ENCODE results near the gene HNRNPU. TPM values are rescaled to one million over a fixed set of nuclear protein-coding genes. Genes with fewer than 3 reads are reported as not detected.
A peak's percentile ranks its signal among the peaks of the same experiment; 100 is the strongest.

Gene HNRNPU
- total and polyA plus RNA-seq, 2 of the 13 experiments (the other 11 are each of a cell fraction or from before 2014, with no cell fraction given): 101 to 508 TPM

GRCh38 chr1:244863491-244864252, 671 bp downstream of the HNRNPU start (continued):
- TF ChIP-seq ASH2L (IDR thresholded peaks at IDR 0.05; ENCODE audit: insufficient read length, low read depth, low read length) (peak; percentile 6), BRF2 (CRISPR knock-in tag; IDR thresholded peaks at IDR 0.05) (peak; percentile 0; the same call in 1 of the 2 replicates), NR2F1 (CRISPR knock-in tag; IDR thresholded peaks at IDR 0.05) (no peak), ZNF407 (CRISPR knock-in tag; IDR thresholded peaks at IDR 0.05; ENCODE audit: not compliant biosample characterization) (peak; percentile 70), KLF13 (CRISPR knock-in tag; IDR thresholded peaks at IDR 0.05) (no peak), MTA1 (CRISPR knock-in tag; IDR thresholded peaks at IDR 0.05; ENCODE audit: borderline replicate concordance) (no peak), FLYWCH1 (CRISPR knock-in tag; IDR thresholded peaks at IDR 0.05) (no peak), PRMT3 (CRISPR knock-in tag; IDR thresholded peaks at IDR 0.05; ENCODE audit: borderline replicate concordance, low read depth) (0 out of 2 replicates have a peak, but pooled peaks have one; percentile 17), SRSF1 (optimal IDR thresholded peaks at IDR 0.05; ENCODE audit: low read depth, low read length) (peak; percentile 61)
- TF ChIP-seq, protein P1, sequence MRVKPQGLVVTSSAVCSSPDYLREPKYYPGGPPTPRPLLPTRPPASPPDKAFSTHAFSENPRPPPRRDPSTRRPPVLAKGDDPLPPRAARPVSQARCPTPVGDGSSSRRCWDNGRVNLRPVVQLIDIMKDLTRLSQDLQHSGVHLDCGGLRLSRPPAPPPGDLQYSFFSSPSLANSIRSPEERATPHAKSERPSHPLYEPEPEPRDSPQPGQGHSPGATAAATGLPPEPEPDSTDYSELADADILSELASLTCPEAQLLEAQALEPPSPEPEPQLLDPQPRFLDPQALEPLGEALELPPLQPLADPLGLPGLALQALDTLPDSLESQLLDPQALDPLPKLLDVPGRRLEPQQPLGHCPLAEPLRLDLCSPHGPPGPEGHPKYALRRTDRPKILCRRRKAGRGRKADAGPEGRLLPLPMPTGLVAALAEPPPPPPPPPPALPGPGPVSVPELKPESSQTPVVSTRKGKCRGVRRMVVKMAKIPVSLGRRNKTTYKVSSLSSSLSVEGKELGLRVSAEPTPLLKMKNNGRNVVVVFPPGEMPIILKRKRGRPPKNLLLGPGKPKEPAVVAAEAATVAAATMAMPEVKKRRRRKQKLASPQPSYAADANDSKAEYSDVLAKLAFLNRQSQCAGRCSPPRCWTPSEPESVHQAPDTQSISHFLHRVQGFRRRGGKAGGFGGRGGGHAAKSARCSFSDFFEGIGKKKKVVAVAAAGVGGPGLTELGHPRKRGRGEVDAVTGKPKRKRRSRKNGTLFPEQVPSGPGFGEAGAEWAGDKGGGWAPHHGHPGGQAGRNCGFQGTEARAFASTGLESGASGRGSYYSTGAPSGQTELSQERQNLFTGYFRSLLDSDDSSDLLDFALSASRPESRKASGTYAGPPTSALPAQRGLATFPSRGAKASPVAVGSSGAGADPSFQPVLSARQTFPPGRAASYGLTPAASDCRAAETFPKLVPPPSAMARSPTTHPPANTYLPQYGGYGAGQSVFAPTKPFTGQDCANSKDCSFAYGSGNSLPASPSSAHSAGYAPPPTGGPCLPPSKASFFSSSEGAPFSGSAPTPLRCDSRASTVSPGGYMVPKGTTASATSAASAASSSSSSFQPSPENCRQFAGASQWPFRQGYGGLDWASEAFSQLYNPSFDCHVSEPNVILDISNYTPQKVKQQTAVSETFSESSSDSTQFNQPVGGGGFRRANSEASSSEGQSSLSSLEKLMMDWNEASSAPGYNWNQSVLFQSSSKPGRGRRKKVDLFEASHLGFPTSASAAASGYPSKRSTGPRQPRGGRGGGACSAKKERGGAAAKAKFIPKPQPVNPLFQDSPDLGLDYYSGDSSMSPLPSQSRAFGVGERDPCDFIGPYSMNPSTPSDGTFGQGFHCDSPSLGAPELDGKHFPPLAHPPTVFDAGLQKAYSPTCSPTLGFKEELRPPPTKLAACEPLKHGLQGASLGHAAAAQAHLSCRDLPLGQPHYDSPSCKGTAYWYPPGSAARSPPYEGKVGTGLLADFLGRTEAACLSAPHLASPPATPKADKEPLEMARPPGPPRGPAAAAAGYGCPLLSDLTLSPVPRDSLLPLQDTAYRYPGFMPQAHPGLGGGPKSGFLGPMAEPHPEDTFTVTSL (CRISPR knock-in tag; IDR thresholded peaks at IDR 0.05; ENCODE audit: borderline replicate concordance): 0 out of 2 replicates have a peak, but pooled peaks have one; percentile 34

Measured in HepG2 (cell line).